ENCODE data around the gene ENPEP. TPM values are rescaled to one million over a fixed set of nuclear protein-coding genes. Genes with fewer than 3 reads are reported as not detected.

ENPEP gene
- total and polyA plus RNA-seq, 9 of the 15 experiments (the other 6 are each of a cell fraction or from before 2014, with no cell fraction given): 0.01 TPM; not detected in 7

DNA sequence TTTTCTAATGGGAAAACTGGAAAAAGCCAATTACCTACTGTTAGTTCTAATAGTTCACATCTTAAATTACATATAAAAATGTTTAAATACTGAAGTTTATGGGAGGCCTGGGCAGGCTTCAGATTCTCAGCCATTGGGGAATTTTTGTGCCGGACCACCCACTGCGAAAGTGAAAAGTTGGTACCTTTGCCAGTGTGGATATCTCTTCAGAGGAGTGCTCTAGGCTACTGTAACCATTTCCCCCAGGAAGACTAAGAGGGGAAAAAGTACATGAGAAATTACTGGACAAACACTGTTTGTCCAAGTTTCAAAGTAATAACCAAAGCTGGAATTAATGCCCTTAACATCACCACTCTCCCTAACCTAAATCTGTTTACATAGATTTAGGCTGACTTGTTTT lies 126.1 kb downstream of the ENPEP start (continued):
- TF ChIP-seq, protein P1, sequence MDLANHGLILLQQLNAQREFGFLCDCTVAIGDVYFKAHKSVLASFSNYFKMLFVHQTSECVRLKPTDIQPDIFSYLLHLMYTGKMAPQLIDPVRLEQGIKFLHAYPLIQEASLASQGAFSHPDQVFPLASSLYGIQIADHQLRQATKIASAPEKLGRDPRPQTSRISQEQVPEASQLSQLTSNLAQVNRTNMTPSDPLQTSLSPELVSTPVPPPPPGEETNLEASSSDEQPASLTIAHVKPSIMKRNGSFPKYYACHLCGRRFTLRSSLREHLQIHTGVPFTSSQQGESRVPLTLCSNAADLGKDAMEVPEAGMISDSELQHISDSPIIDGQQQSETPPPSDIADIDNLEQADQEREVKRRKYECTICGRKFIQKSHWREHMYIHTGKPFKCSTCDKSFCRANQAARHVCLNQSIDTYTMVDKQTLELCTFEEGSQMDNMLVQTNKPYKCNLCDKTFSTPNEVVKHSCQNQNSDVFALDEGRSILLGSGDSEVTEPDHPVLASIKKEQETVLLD (IDR thresholded peaks at IDR 0.05): no peak
- TF ChIP-seq, protein P2, sequence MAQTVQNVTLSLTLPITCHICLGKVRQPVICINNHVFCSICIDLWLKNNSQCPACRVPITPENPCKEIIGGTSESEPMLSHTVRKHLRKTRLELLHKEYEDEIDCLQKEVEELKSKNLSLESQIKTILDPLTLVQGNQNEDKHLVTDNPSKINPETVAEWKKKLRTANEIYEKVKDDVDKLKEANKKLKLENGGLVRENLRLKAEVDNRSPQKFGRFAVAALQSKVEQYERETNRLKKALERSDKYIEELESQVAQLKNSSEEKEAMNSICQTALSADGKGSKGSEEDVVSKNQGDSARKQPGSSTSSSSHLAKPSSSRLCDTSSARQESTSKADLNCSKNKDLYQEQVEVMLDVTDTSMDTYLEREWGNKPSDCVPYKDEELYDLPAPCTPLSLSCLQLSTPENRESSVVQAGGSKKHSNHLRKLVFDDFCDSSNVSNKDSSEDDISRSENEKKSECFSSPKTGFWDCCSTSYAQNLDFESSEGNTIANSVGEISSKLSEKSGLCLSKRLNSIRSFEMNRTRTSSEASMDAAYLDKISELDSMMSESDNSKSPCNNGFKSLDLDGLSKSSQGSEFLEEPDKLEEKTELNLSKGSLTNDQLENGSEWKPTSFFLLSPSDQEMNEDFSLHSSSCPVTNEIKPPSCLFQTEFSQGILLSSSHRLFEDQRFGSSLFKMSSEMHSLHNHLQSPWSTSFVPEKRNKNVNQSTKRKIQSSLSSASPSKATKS (CRISPR knock-in tag; IDR thresholded peaks at IDR 0.05): no peak
- TF ChIP-seq ZKSCAN8 (CRISPR knock-in tag; IDR thresholded peaks at IDR 0.05) (no peak), DMBX1 (CRISPR knock-in tag; IDR thresholded peaks at IDR 0.05; ENCODE audit: borderline replicate concordance) (no peak), PCBP1 (IDR thresholded peaks at IDR 0.05; ENCODE audit: low read depth, low read length, poor library complexity, severe bottlenecking) (no peak), ZC3H4 (CRISPR knock-in tag; IDR thresholded peaks at IDR 0.05; ENCODE audit: borderline replicate concordance) (no peak), FOXJ3 (CRISPR knock-in tag; IDR thresholded peaks at IDR 0.05) (no peak), NUFIP1 (IDR thresholded peaks at IDR 0.05; ENCODE audit: partially characterized antibody) (no peak), DPF2 (IDR thresholded peaks at IDR 0.05) (no peak)
- TF ChIP-seq, protein P3, sequence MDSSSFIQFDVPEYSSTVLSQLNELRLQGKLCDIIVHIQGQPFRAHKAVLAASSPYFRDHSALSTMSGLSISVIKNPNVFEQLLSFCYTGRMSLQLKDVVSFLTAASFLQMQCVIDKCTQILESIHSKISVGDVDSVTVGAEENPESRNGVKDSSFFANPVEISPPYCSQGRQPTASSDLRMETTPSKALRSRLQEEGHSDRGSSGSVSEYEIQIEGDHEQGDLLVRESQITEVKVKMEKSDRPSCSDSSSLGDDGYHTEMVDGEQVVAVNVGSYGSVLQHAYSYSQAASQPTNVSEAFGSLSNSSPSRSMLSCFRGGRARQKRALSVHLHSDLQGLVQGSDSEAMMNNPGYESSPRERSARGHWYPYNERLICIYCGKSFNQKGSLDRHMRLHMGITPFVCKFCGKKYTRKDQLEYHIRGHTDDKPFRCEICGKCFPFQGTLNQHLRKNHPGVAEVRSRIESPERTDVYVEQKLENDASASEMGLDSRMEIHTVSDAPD (CRISPR knock-in tag; IDR thresholded peaks at IDR 0.05): no peak
- TF ChIP-seq, protein P4, sequence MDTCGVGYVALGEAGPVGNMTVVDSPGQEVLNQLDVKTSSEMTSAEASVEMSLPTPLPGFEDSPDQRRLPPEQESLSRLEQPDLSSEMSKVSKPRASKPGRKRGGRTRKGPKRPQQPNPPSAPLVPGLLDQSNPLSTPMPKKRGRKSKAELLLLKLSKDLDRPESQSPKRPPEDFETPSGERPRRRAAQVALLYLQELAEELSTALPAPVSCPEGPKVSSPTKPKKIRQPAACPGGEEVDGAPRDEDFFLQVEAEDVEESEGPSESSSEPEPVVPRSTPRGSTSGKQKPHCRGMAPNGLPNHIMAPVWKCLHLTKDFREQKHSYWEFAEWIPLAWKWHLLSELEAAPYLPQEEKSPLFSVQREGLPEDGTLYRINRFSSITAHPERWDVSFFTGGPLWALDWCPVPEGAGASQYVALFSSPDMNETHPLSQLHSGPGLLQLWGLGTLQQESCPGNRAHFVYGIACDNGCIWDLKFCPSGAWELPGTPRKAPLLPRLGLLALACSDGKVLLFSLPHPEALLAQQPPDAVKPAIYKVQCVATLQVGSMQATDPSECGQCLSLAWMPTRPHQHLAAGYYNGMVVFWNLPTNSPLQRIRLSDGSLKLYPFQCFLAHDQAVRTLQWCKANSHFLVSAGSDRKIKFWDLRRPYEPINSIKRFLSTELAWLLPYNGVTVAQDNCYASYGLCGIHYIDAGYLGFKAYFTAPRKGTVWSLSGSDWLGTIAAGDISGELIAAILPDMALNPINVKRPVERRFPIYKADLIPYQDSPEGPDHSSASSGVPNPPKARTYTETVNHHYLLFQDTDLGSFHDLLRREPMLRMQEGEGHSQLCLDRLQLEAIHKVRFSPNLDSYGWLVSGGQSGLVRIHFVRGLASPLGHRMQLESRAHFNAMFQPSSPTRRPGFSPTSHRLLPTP (IDR thresholded peaks at IDR 0.05; ENCODE audit: borderline replicate concordance, extremely low read depth, insufficient read length): no peak
- TF ChIP-seq, protein P5, sequence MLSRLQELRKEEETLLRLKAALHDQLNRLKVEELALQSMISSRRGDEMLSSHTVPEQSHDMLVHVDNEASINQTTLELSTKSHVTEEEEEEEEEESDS (CRISPR knock-in tag; IDR thresholded peaks at IDR 0.05): no peak

Measured in K562 (cell line).